GF-D8 (cell line): ENCODE measurements around the gene MAG.

Experiments used
- DNase-seq: peaks from one replicate; lab custom pipeline; 2025; lab: John Stamatoyannopoulos, UW

The MAG gene

GRCh38 chr19:35299523-35300338, 7.8 kb downstream of the MAG start:
- DNase-seq, result no peak

DNA sequence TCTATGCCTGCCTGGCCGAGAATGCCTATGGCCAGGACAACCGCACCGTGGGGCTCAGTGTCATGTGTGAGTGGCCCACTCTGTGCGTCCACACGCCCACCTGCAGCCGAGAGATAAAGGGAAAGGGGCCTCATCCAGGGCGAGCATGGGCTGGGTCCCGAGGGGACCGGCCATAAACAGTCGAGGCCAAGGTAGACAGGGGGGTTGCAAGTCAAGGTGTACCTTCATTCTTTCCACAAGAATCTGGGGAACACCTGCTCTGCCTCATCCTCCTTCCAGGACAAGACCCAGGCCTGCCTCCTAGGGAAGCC, 8.3 kb downstream of the MAG start:
- no peak for DNase-seq

GRCh38 chr19:35301961-35302360, 10.0 kb downstream of the MAG start:
- no peak for DNase-seq

DNA sequence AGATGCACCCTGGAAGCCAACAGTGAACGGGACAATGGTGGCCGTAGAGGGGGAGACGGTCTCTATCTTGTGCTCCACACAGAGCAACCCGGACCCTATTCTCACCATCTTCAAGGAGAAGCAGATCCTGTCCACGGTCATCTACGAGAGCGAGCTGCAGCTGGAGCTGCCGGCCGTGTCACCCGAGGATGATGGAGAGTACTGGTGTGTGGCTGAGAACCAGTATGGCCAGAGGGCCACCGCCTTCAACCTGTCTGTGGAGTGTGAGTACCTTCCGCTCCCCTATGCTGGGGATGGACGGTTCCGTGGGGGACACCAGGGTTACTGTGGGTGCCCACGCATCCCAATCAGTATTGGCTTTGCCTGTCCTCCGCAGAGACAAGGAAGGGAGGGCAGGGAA, 10.5 kb downstream of the MAG start:
- DNase-seq, result no peak

- DNase-seq, result no peak
These were observed 11.5 kb downstream of the MAG start for GRCh38 chr19:35303357-35303915.

GRCh38 chr19:35304036-35304435, 12.1 kb downstream of the MAG start:
- no peak for DNase-seq

- DNase-seq, result no peak
These were observed 13.2 kb downstream of the MAG start for GRCh38 chr19:35305181-35305580.

DNA sequence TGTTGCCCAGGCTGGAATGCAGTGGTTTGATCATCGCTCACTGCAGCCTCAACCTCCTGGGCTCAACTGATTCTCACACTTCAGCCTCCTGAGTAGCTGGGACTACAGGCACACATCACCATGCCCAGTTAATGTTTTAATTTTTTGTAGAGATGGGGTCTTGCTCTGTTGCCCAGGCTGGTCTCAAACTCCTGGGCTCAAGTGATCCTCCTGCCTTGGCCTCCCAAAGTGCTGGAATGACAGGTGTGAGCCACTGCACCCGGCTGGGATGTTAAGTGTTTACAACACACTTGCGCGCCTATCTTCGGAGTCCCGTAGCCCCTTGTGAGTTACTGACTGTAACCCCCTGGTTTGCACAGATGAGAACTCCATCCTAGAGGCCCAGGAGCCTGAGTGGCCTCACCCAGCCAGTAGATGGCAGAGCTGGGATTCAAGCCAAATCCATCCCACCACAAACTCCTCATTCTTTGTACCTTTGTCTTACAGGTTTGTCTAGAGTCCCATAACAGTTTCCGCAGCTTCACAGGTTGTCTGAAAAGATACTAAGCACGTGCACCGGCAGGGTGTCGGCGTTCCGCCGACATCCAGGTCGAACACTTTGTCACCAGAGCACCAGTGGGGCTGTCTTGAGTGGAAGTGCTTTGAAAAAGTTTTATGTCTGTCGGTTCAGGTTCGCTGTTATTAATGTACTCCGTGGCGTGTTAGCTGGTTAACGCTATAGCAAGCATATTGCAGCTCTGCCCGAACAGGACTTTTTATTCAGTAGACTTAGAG, 14.7 kb downstream of the MAG start:
- no peak for DNase-seq

DNA sequence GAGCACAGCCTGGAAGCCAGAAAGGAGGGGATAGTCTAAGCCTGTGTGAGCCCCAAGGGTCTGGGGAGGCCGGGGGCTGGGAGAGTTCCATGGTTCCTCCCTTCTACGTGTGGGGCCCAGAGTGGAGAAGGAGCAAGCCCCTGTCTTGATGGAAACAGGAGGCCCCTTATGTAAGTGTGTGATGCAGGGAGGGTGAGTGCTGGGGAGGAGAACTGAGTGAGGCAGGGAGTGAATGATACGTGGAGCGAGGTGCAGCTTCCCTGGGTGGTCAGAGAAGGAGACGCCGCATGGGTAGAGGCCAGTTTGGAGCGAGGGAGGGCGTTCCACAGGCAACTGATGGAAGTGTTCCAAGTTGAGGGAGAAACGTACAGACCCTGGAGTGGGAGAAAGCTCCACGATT, 16.0 kb downstream of the MAG start:
- DNase-seq, result no peak

DNA sequence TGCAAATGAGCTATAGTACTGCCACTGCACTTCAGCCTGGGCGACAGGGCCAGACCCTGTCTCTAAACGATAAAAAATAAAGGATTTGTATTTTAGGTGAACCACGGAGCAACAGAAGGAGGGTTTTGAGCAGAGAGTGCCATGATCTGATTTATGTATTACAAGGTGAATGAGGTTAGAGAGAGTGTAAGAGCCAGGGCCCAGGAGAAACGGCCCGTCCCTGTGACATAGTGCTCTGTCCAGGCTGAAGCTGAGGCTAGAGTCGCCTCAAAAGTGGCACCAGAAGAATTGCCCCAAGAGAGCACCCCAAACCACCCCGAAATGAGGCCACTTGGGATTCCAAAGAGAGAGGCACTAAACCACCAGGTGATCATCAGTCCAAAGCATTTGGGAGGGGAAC, 16.9 kb downstream of the MAG start:
- no peak for DNase-seq

DNA sequence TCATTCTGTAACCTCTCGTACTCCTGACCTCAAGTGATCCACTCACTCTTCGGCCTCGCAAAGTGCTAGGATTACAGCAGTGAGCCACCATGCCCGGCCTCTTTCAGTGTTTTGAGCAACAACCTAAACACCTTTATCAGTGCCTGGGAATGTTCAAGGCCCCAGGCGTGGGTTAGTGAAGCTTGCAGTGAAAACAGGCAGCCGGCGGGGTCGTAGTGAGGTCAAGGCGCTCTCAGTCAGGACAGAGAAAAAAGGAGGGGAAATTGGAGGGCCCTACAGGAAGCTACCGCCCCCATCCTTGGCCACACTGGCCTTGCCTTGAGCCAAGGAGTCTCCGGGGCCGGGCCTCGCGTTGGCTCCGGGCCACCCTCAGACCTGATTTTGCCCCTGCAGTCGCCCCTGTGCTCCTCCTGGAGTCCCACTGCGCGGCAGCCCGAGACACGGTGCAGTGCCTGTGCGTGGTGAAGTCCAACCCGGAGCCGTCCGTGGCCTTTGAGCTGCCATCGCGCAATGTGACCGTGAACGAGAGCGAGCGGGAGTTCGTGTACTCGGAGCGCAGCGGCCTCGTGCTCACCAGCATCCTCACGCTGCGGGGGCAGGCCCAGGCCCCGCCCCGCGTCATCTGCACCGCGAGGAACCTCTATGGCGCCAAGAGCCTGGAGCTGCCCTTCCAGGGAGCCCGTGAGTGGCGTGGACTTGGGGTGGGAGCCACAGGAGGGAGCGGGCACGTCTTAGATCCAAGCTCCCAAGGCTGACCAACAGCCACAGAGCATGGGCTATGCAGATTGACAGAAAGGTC, 17.7 kb downstream of the MAG start:
- DNase-seq, result no peak

- no peak for DNase-seq
These were observed 18.4 kb downstream of the MAG start for GRCh38 chr19:35310331-35310730.

DNA sequence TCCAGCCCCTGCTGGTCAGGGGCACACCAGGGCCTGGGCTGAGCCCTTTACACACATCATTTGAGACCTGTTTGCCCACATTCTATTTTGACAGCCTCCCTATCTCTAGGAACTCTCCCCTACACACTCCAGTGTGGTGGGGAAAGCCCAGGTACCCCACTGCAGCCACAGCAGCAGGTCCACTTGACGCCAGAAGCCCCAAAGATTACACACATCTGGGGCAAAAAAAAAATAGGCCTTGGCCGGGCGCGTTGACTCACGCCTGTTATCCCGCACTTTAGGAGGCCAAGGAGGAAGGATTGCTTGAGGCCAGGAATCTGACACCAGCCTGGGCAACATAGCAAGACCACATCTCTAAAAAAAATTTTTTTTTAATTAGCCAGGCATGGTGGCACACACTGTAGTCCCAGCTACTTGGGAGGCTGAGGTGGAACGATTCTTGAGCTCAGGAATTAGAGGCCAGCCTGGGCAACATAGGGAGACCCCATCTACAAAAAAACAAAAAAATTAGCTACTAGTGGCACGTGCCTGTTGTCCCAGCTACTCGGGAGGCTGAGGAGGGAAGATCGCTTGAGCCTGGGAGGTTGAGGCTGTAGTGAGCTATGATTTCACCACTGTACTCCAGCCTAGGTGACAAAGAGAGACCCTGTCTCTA, 19.0 kb downstream of the MAG start:
- no peak for DNase-seq

DNA sequence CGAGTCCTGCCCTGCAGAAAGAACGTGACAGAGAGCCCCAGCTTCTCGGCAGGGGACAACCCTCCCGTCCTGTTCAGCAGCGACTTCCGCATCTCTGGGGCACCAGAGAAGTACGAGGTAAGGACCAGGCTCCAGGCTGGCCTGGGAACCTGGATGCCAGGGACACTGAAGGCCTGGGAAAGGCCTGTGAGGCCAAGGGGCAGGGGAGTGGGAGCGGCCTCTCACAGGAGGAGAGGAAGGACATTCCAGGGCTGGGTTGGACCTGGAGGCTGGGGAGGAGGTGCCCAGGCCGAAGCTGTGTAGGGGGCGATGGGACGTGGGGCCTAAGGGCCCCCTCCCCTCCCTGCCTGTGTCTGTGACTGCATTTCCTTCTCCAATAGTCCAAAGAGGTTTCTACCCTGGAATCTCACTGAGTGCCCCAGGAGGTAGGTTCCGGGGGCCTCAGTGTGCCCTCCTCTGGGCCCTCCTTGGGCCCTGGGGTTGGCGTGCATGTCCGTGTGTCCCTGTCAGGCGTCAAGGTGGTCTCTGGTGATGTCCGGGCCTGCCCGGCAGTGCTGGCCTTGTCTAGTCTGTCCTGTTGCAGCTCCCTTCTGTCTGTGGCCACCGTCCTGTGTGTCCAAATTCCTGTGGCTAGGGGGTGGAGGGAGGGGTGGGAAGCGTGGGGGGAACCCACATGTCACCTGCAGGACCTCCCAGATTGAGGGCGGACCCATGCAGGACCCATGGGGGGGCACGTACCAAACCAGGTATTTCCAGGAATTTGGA, 20.1 kb downstream of the MAG start:
- no peak for DNase-seq

GRCh38 chr19:35313587-35313986, 21.6 kb downstream of the MAG start:
- DNase-seq, result no peak

DNA sequence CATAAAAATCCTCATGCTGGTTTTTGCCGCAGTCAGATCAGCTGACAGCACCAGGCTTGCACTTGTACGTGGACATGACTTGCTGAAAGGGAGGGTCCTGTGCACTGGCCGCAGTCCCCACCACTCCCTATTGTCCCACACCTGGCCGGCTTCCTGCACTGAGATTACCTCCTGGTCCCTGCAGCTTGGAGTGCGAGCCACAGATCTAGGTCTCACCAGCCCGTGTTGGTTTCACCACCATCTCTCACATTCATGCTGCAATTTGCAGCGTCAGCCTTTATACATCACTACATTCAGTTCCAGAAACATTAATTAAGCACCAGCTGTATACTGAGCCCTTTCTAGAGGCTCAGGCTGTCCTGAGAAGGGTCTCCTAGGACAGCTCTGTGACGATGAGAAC, 22.1 kb downstream of the MAG start:
- no peak for DNase-seq

DNA sequence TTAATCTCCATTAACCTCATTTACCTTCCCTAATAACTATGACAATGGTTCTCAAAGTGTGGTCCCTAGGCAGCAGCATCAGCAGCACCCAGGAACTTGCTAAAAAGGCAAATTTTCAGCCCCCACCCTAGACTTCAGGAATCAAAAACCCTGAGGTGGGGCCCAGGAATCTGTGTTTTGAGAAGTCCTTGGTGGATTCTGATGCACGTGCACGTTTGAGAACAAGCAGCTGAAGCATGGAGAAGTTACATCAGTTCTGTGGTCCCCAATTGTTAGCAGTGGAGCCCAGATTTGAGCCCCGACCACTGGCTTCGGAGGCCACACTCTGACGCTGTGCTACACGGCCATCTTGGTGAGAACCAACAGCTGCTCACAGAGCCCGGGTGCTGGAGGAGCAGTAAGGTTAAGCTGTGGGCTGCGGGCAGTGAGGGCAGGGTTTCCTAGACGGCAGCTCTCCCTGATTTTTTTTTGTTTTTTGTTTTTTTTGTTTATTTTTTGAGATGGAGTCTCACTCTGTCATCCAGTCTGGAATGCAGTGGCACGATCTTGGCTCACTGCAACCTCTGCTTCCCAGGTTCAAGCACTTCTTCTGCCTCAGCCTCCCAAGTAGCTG, 23.0 kb downstream of the MAG start:
- no peak for DNase-seq

DNA sequence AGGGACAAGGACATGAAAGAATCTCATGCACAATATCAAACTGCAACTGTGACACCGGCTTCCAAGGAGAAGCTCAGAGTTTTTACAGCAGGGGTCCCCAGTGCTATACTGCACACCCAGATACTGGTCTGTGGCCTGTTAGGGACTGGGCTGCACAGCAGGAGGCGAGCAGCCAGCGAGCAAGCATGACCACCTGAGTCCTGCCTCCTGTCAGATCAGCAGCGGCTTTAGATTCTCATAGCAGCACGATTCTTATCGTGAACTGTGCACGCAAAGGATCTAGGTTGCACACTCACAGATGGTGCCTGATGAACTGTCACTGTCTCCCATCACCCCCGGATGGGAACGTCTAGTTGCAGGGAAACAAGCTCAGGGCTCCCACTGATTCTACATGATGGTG, 23.9 kb downstream of the MAG start:
- no peak for DNase-seq

GRCh38 chr19:35316560-35316959, 24.6 kb downstream of the MAG start:
- DNase-seq, result no peak

DNA sequence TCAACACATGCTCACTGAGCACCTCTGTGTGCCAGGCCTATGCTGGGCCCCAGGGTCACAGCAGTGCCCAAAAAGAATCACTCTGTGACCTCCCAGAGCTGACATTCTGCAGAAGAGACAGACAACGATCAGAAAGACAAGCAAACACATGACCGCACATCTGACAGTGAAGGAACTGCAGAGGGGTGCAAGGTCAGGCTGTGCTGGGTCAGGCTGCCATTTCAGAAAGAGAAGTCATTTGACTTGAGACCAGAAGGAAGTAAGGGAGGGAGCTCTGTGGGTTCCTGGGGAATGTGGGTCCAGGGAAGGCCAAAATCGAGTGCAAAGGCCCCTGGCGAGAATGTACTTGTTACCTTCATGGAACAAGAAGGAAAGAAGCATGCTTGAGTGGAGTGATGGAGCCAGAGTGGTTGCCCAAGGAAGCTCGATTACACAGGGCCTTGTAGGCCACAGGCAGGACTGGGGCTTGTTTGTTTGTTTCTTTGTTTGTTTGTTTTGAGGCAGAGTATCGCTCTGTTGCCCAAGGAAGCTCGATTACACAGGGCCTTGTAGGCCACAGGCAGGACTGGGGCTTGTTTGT, 25.6 kb downstream of the MAG start:
- no peak for DNase-seq
